Measurements from ENCODE around the gene FIBP.
A peak's percentile ranks its signal among the peaks of the same experiment; 100 is the strongest.

The FIBP gene

GRCh38 chr11:65863889-65864705 lies 24.2 kb downstream of the FIBP start:
- Histone ChIP-seq H3K9me3 (ENCODE audit: control insufficient read depth, insufficient read depth, low read length) (no peaks in the 10 kb centered on the region), H3K4me1 (ENCODE audit: control insufficient read depth, insufficient read depth, low read length) (no peaks in the 10 kb centered on the region), H3K4me3 (ENCODE audit: low read length) (no peak overlapping the region), H3K27ac (ENCODE audit: low read length) (no peak overlapping the region), H3K27me3 (ENCODE audit: control insufficient read depth, insufficient read depth, low read length) (no peaks in the 10 kb centered on the region), H3K36me3 (ENCODE audit: control insufficient read depth, insufficient read depth, low read length) (peaks cover 19% of the 10 kb centered on the region)
- no CpG with 5 or more reads among the region's 12 CpGs for WGBS (ENCODE audit: insufficient coverage, insufficient read length)
- no peak for DNase-seq (ENCODE audit: low read depth, low spot score)

- H3K4me1 ChIP-seq (ENCODE audit: control insufficient read depth, insufficient read depth, low read length), result no peaks in the 10 kb centered on the region; the same call in 1 of the 2 replicates
- WGBS (ENCODE audit: insufficient coverage, insufficient read length), result no CpG with 5 or more reads among the region's 24 CpGs
- H3K36me3 ChIP-seq (ENCODE audit: control insufficient read depth, insufficient read depth, low read length), result peaks cover 19% of the 10 kb centered on the region
- H3K27ac ChIP-seq (ENCODE audit: low read length), result no peak overlapping the region
- no peak for DNase-seq (ENCODE audit: low read depth, low spot score)
- H3K27me3 ChIP-seq (ENCODE audit: control insufficient read depth, insufficient read depth, low read length), result no peaks in the 10 kb centered on the region
- no peak overlapping the region for H3K4me3 ChIP-seq (ENCODE audit: low read length)
- H3K9me3 ChIP-seq (ENCODE audit: control insufficient read depth, insufficient read depth, low read length), result no peaks in the 10 kb centered on the region
Observed at GRCh38 chr11:65862941-65863888, 25.1 kb downstream of the FIBP start.

GRCh38 chr11:65862191-65862735 lies 26.0 kb downstream of the FIBP start:
- H3K36me3 ChIP-seq (ENCODE audit: control insufficient read depth, insufficient read depth, low read length), result peaks cover 19% of the 10 kb centered on the region
- H3K9me3 ChIP-seq (ENCODE audit: control insufficient read depth, insufficient read depth, low read length), result no peaks in the 10 kb centered on the region
- no peaks in the 10 kb centered on the region for H3K27me3 ChIP-seq (ENCODE audit: control insufficient read depth, insufficient read depth, low read length)
- no peak for DNase-seq (ENCODE audit: low read depth, low spot score)
- no peak overlapping the region for H3K4me3 ChIP-seq (ENCODE audit: low read length)
- no CpG with 5 or more reads among the region's 5 CpGs for WGBS (ENCODE audit: insufficient coverage, insufficient read length)
- no peak overlapping the region for H3K27ac ChIP-seq (ENCODE audit: low read length)
- no peaks in the 10 kb centered on the region; the same call in 1 of the 2 replicates for H3K4me1 ChIP-seq (ENCODE audit: control insufficient read depth, insufficient read depth, low read length)

GRCh38 chr11:65861533-65862183 lies 26.6 kb downstream of the FIBP start:
- WGBS (ENCODE audit: insufficient coverage, insufficient read length), result no CpG with 5 or more reads among the region's 13 CpGs
- Histone ChIP-seq H3K27ac (ENCODE audit: low read length) (no peak overlapping the region), H3K4me1 (ENCODE audit: control insufficient read depth, insufficient read depth, low read length) (no peaks in the 10 kb centered on the region; the same call in 1 of the 2 replicates), H3K27me3 (ENCODE audit: control insufficient read depth, insufficient read depth, low read length) (no peaks in the 10 kb centered on the region), H3K9me3 (ENCODE audit: control insufficient read depth, insufficient read depth, low read length) (no peaks in the 10 kb centered on the region), H3K36me3 (ENCODE audit: control insufficient read depth, insufficient read depth, low read length) (peaks cover 19% of the 10 kb centered on the region), H3K4me3 (ENCODE audit: low read length) (peak overlapping the region; percentile 90; the same call in 1 of the 2 replicates)
- no peak for DNase-seq (ENCODE audit: low read depth, low spot score)

- H3K4me1 ChIP-seq (ENCODE audit: control insufficient read depth, insufficient read depth, low read length), result no peaks in the 10 kb centered on the region; the same call in 1 of the 2 replicates
- no peaks in the 10 kb centered on the region for H3K27me3 ChIP-seq (ENCODE audit: control insufficient read depth, insufficient read depth, low read length)
- WGBS (ENCODE audit: insufficient coverage, insufficient read length), result no CpG with 5 or more reads among the region's 14 CpGs
- H3K36me3 ChIP-seq (ENCODE audit: control insufficient read depth, insufficient read depth, low read length), result peaks cover 19% of the 10 kb centered on the region
- no peaks in the 10 kb centered on the region for H3K9me3 ChIP-seq (ENCODE audit: control insufficient read depth, insufficient read depth, low read length)
- DNase-seq (ENCODE audit: low read depth, low spot score), result no peak
- no peak overlapping the region for H3K27ac ChIP-seq (ENCODE audit: low read length)
- peak overlapping the region; percentile 90 for H3K4me3 ChIP-seq (ENCODE audit: low read length)
Observed at GRCh38 chr11:65861165-65861505, 27.1 kb downstream of the FIBP start.

GRCh38 chr11:65860278-65861164 lies 27.8 kb downstream of the FIBP start, which contains the start of gene MUS81:
MUS81 (plus strand) TSS chr11:65860433; CDS start chr11:65860754, 321 bp downstream.
- H3K27ac ChIP-seq (ENCODE audit: low read length), result no peak within 1 kb of the TSS
- no peaks in the 10 kb centered on the region for H3K27me3 ChIP-seq (ENCODE audit: control insufficient read depth, insufficient read depth, low read length)
- no peaks in the 10 kb centered on the region; the same call in 1 of the 2 replicates for H3K4me1 ChIP-seq (ENCODE audit: control insufficient read depth, insufficient read depth, low read length)
- peak; percentile 96 for DNase-seq (ENCODE audit: low read depth, low spot score)
- H3K9me3 ChIP-seq (ENCODE audit: control insufficient read depth, insufficient read depth, low read length), result no peaks in the 10 kb centered on the region
- no CpG with 5 or more reads among the region's 78 CpGs for WGBS (ENCODE audit: insufficient coverage, insufficient read length)
- peak within 1 kb of the TSS; percentile 90 for H3K4me3 ChIP-seq (ENCODE audit: low read length)
- peaks cover 20% of the 10 kb centered on the region for H3K36me3 ChIP-seq (ENCODE audit: control insufficient read depth, insufficient read depth, low read length)

- Histone ChIP-seq H3K4me3 (ENCODE audit: low read length) (peak overlapping the region; percentile 90; the same call in 1 of the 2 replicates), H3K9me3 (ENCODE audit: control insufficient read depth, insufficient read depth, low read length) (no peaks in the 10 kb centered on the region), H3K4me1 (ENCODE audit: control insufficient read depth, insufficient read depth, low read length) (no peaks in the 10 kb centered on the region; the same call in 1 of the 2 replicates), H3K27me3 (ENCODE audit: control insufficient read depth, insufficient read depth, low read length) (no peaks in the 10 kb centered on the region), H3K36me3 (ENCODE audit: control insufficient read depth, insufficient read depth, low read length) (peaks cover 20% of the 10 kb centered on the region), H3K27ac (ENCODE audit: low read length) (no peak overlapping the region)
- no peak for DNase-seq (ENCODE audit: low read depth, low spot score)
- WGBS (ENCODE audit: insufficient coverage, insufficient read length), result no CpG with 5 or more reads among the region's 16 CpGs
Observed at GRCh38 chr11:65859812-65860277, 28.4 kb downstream of the FIBP start.

GRCh38 chr11:65859095-65859811 lies 29.0 kb downstream of the FIBP start:
- Histone ChIP-seq H3K4me3 (ENCODE audit: low read length) (peak overlapping the region; percentile 90; the same call in 1 of the 2 replicates), H3K9me3 (ENCODE audit: control insufficient read depth, insufficient read depth, low read length) (no peaks in the 10 kb centered on the region), H3K36me3 (ENCODE audit: control insufficient read depth, insufficient read depth, low read length) (peaks cover 21% of the 10 kb centered on the region), H3K4me1 (ENCODE audit: control insufficient read depth, insufficient read depth, low read length) (no peaks in the 10 kb centered on the region; the same call in 1 of the 2 replicates), H3K27ac (ENCODE audit: low read length) (no peak overlapping the region), H3K27me3 (ENCODE audit: control insufficient read depth, insufficient read depth, low read length) (no peaks in the 10 kb centered on the region)
- DNase-seq (ENCODE audit: low read depth, low spot score), result peak; percentile 100
- no CpG with 5 or more reads among the region's 46 CpGs for WGBS (ENCODE audit: insufficient coverage, insufficient read length)

- no peaks in the 10 kb centered on the region for H3K27me3 ChIP-seq (ENCODE audit: control insufficient read depth, insufficient read depth, low read length)
- DNase-seq (ENCODE audit: low read depth, low spot score), result no peak
- H3K9me3 ChIP-seq (ENCODE audit: control insufficient read depth, insufficient read depth, low read length), result no peaks in the 10 kb centered on the region
- peaks cover 24% of the 10 kb centered on the region for H3K36me3 ChIP-seq (ENCODE audit: control insufficient read depth, insufficient read depth, low read length)
- no peak overlapping the region for H3K27ac ChIP-seq (ENCODE audit: low read length)
- peak overlapping the region; percentile 34; the same call in 1 of the 2 replicates for H3K4me3 ChIP-seq (ENCODE audit: low read length)
- WGBS (ENCODE audit: insufficient coverage, insufficient read length), result no CpG with 5 or more reads among the region's 10 CpGs
- H3K4me1 ChIP-seq (ENCODE audit: control insufficient read depth, insufficient read depth, low read length), result no peaks in the 10 kb centered on the region; the same call in 1 of the 2 replicates
Observed at GRCh38 chr11:65858681-65859087, 29.6 kb downstream of the FIBP start.
